Keratinocyte (primary cell): Measurements from ENCODE around the gene SH2D2A.

Source experiments
- EZH2 ChIP-seq: IDR thresholded peaks from one replicate; pipeline ENCODE4 v1.6.1; 2012; ENCODE audit warnings: inconsistent platforms, mild to moderate bottlenecking, low read length, moderate library complexity
- TF ChIP-seq, protein P1 (sequence below), 3 experiments: IDR thresholded peaks in 1 of 3; conservative IDR thresholded peaks in 1 of 3; optimal IDR thresholded peaks in 1 of 3; 2 replicates in 2 of 3; 3 replicates in 1 of 3; pipeline versions ENCODE3 to v1.5.1; 2011; ENCODE audit warnings: low read length in 3 of 3, mild to moderate bottlenecking in 3 of 3, moderate library complexity in 2 of 3, control low read depth in 1 of 3, inconsistent platforms in 1 of 3; ENCODE audit not compliant: insufficient read depth in 2 of 3; ENCODE audit errors: extremely low read depth in 1 of 3

DNA sequence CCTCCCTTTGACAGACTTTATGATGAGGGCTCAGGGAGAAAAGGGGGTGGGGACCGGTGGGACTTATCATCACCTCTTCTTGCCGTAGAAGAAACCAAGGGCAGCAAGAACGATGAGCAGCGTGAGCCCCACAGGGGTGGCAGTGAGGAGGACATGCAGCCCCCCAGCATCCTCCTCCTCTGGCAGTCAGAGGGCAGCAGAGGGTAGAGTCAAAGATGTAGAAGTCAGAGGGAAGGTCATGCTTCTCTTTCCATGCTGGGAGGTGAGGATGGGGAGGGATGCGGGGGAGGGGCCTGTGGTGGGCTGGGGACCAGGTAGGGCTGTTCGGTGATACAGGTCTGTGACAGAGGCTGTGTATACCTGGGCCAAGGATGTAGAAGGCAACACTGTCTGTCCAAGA lies 27.5 kb upstream of the SH2D2A start:
- TF ChIP-seq, protein P1, sequence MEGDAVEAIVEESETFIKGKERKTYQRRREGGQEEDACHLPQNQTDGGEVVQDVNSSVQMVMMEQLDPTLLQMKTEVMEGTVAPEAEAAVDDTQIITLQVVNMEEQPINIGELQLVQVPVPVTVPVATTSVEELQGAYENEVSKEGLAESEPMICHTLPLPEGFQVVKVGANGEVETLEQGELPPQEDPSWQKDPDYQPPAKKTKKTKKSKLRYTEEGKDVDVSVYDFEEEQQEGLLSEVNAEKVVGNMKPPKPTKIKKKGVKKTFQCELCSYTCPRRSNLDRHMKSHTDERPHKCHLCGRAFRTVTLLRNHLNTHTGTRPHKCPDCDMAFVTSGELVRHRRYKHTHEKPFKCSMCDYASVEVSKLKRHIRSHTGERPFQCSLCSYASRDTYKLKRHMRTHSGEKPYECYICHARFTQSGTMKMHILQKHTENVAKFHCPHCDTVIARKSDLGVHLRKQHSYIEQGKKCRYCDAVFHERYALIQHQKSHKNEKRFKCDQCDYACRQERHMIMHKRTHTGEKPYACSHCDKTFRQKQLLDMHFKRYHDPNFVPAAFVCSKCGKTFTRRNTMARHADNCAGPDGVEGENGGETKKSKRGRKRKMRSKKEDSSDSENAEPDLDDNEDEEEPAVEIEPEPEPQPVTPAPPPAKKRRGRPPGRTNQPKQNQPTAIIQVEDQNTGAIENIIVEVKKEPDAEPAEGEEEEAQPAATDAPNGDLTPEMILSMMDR (optimal IDR thresholded peaks at IDR 0.05 in 1 of 3, IDR thresholded peaks at IDR 0.05 in 1 of 3, conservative IDR thresholded peaks at IDR 0.05 in 1 of 3; ENCODE audit: extremely low read depth in 1 of 3, insufficient read depth in 2 of 3, low read length in 3 of 3): no peak
- TF ChIP-seq EZH2: no peak
